Measurements from ENCODE around the gene SEC16A. TPM values are rescaled to one million over a fixed set of nuclear protein-coding genes. Genes with fewer than 3 reads are reported as not detected.

Gene SEC16A
- total RNA-seq, 2 donors from 2014 or later, result 59.0 to 72.8 TPM

DNA sequence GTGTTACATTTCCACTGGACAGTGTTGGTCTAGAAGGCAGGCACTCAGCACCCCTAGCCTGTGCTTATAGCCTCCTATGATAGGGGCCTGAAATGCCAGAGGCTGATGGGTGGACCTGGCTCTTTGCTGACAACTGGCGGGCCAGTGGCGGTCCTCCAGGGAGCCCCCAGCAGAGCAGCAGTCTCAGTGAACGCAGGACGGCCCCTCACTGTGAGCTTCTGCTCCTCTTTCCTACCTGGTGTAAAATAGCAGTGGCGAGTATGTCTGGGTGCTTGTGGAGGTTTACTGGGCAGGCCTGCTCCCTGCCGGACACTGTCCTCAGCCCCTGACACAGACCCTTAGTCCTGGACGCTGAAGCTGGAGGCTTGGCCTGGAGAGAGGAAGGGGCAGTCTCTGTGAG is 3.3 kb upstream of the SEC16A start:
- ATAC-seq (ENCODE audit: insufficient number of reproducible peaks, low FRiP score, low read depth) (no peak), DNase-seq (ENCODE audit: low spot score) (no peak)
- TF ChIP-seq, protein P1, sequence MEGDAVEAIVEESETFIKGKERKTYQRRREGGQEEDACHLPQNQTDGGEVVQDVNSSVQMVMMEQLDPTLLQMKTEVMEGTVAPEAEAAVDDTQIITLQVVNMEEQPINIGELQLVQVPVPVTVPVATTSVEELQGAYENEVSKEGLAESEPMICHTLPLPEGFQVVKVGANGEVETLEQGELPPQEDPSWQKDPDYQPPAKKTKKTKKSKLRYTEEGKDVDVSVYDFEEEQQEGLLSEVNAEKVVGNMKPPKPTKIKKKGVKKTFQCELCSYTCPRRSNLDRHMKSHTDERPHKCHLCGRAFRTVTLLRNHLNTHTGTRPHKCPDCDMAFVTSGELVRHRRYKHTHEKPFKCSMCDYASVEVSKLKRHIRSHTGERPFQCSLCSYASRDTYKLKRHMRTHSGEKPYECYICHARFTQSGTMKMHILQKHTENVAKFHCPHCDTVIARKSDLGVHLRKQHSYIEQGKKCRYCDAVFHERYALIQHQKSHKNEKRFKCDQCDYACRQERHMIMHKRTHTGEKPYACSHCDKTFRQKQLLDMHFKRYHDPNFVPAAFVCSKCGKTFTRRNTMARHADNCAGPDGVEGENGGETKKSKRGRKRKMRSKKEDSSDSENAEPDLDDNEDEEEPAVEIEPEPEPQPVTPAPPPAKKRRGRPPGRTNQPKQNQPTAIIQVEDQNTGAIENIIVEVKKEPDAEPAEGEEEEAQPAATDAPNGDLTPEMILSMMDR (IDR thresholded peaks at IDR 0.05), result no peak
- Histone ChIP-seq H3K4me3 (no peak overlapping the region), H3K9me3 (no peaks in the 10 kb centered on the region), H3K4me1 (ENCODE audit: control insufficient read depth in 1 of 2, low read depth in 2 of 2) (peaks cover 12 to 31% of the 10 kb centered on the region in 2 donors), H3K27me3 (replicated peaks; ENCODE audit: insufficient read depth) (no peaks in the 10 kb centered on the region), H3K27ac (no peak overlapping the region), H3K36me3 (no peaks in the 10 kb centered on the region)

DNA sequence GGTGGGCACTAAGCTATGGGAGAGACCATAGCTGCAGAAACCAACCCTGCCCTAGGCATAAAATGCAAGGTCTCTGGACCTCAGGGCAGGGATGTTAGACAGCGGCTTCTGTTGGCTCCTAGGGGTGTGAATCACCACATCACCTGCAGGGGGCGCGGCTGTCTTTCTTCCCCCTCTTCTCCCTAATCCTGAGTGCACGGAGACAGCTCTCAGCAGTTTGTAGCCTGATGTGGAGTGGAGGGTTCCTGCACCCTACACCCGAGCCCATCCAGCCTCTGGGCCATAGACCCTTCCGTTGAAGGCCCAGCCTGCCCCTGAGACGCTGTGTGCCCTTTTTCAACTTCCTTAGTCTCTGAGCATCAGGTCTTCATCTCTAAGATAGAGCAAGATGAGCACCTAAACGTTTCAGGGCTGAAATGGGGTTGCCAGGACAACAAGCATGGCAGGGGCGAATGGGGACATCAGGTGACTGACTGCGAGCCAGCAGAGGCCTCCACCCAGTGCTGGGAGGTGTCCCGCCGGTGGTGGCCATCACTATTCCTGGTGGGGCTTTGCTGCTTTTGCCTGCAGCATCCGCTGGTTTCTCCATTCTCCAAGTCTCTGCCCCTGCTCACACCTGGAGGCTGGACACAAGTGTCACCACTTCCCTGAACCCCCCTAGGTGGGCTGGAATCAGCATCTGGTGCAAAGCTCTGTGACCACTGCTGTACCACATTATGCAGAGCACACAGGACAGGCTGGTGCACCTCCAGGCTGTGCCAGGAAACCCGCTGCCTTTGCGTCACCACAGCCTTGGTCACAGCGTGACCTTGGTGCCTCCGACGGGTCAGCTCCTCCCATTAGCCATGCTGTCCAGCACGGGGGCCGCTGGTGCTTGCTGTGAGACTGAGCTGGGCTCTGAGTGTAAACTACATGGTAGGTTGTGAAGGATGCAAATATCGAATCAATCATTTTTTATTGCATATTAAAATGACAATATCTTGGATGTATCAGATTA is 2.5 kb upstream of the SEC16A start:
- H3K4me3 ChIP-seq, result no peak overlapping the region
- H3K36me3 ChIP-seq, result no peaks in the 10 kb centered on the region
- TF ChIP-seq, protein P1 (IDR thresholded peaks at IDR 0.05), result peak; percentile 92
- DNase-seq (ENCODE audit: low spot score) (peak; percentile 45), ATAC-seq (ENCODE audit: insufficient number of reproducible peaks, low FRiP score, low read depth) (no peak)
- no peak overlapping the region for H3K27ac ChIP-seq
- H3K27me3 ChIP-seq (replicated peaks; ENCODE audit: insufficient read depth), result no peaks in the 10 kb centered on the region
- H3K4me1 ChIP-seq (ENCODE audit: control insufficient read depth in 1 of 2, low read depth in 2 of 2), result peaks cover 12 to 32% of the 10 kb centered on the region in 2 donors
- no peaks in the 10 kb centered on the region for H3K9me3 ChIP-seq

DNA sequence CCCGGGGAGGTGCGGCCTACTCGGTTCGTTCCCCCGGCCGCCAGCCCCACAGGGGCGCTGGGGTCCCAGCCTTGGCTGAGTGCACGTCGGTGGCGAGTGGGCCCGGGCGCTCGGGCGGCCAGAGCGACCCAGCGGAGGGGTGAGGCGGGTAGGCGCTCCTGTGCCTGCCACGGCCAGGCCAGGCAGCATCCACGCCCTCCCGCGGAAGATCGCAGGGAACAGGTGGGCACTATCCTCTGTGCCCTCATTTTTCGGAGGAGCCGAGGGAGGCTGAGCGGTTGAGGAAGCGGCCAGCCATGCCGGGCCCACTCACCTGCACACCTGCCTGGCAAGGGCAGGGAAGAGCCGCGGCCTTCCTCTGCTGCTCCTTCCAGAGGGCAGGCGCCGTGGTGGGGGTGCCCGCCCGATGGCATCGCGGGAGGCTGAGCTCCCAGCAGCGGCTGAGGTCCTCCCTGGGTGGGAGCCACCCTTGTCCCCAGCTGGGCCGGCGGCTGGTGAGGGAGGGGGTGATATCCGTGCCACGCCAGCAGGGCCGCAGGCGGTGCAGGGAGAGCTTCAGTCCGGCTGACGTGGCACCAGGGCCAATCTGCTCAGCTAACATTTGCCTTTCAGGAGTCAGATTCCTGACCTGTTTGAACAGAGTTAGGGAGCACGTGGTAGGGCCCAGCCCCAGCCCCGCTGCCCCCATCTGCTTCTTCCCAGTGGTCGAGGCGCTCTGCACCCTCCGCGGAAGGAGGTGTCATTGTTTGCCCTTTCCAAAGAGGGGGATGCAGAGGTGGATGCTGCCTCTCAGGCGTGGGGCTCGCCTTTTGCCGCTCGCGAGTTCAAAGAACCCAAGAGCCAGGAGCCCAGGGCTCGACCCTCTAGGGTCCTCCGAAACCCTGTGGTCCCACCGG is 1.6 kb upstream of the SEC16A start:
- ATAC-seq (ENCODE audit: insufficient number of reproducible peaks, low FRiP score, low read depth) (no peak), DNase-seq (ENCODE audit: low spot score) (no peak)
- H3K4me3 ChIP-seq, result peak overlapping the region; percentile 87
- peaks cover 12 to 32% of the 10 kb centered on the region in 2 donors for H3K4me1 ChIP-seq (ENCODE audit: control insufficient read depth in 1 of 2, low read depth in 2 of 2)
- H3K9me3 ChIP-seq, result no peaks in the 10 kb centered on the region
- H3K27ac ChIP-seq, result peak overlapping the region; percentile 100
- TF ChIP-seq, protein P1 (IDR thresholded peaks at IDR 0.05), result no peak
- no peaks in the 10 kb centered on the region for H3K27me3 ChIP-seq (replicated peaks; ENCODE audit: insufficient read depth)
- no peaks in the 10 kb centered on the region for H3K36me3 ChIP-seq

DNA sequence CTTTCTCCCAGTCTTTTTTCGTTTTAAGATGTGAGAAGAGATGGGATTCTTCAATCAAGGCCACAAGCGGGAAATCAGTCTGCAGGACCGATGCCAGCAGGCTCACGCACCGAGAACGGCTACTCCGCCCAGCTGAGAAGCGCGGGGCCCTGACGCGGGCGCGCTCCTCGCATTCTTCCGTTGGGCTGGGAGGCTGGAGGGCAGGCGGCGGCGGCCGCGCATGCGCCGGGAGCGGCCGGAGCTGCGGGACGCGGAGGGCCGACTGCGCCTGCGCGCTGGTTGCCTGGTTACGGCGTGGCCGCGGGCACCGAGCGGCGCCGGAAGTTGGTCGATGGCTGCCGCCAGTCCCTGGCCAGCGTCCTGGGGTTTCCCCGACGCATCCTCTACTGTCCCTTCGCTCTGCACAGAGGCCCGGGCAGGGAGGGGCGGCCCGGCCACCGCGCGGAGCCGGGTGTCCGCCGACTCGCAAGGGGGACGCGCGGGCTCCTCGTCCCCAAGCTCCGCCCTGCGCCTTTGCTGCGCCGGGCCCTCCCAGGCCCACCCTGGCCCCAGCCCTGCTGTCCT is 831 bp upstream of the SEC16A start:
- no peaks in the 10 kb centered on the region for H3K27me3 ChIP-seq (replicated peaks; ENCODE audit: insufficient read depth)
- DNase-seq (ENCODE audit: low spot score), result peak; percentile 53
- H3K4me1 ChIP-seq (ENCODE audit: control insufficient read depth in 1 of 2, low read depth in 2 of 2), result peaks cover 12 to 32% of the 10 kb centered on the region in 2 donors
- no peaks in the 10 kb centered on the region for H3K36me3 ChIP-seq
- no peaks in the 10 kb centered on the region for H3K9me3 ChIP-seq
- peak overlapping the region; percentile 100 for H3K27ac ChIP-seq
- TF ChIP-seq, protein P1 (IDR thresholded peaks at IDR 0.05), result no peak
- ATAC-seq (ENCODE audit: insufficient number of reproducible peaks, low FRiP score, low read depth), result peak; percentile 44
- peak overlapping the region; percentile 87 for H3K4me3 ChIP-seq

Data from thoracic aorta (tissue), 2 donors.